HG03196 (cell line): ENCODE measurements around the gene ARFGEF2.
"Not testable (repeated sequence)": the region's sequence is repeated elsewhere in the genome, so short reads cannot be mapped to it uniquely, and the experiment has no call there.

Experiments used
- ATAC-seq: cut with Tn5 transposase; IDR thresholded peaks from one replicate; pipeline ENCODE4 v1.9.1; 2021; ENCODE audit not compliant: unreplicated experiment

ARFGEF2 gene

GRCh38 chr20:48984575-48985219 is 63.2 kb downstream of the ARFGEF2 start:
- no peak for ATAC-seq

- ATAC-seq, result no peak
Measured at GRCh38 chr20:48986899-48987298, 65.4 kb downstream of the ARFGEF2 start.

- no peak for ATAC-seq
Measured at GRCh38 chr20:48990467-48990866, 69.0 kb downstream of the ARFGEF2 start.

- ATAC-seq, result no peak
Measured at GRCh38 chr20:48995589-48995988, 74.1 kb downstream of the ARFGEF2 start.

GRCh38 chr20:48999890-49000870 is 78.7 kb downstream of the ARFGEF2 start:
- ATAC-seq, result no peak

- no peak for ATAC-seq
Measured at GRCh38 chr20:49001741-49002140, 80.2 kb downstream of the ARFGEF2 start.

- no peak for ATAC-seq
Measured at GRCh38 chr20:49006446-49006980, 85.0 kb downstream of the ARFGEF2 start.

- no peak for ATAC-seq
Measured at GRCh38 chr20:49009899-49010631, 88.6 kb downstream of the ARFGEF2 start.

- ATAC-seq, result no peak
Measured at GRCh38 chr20:49024220-49024619, 102.7 kb downstream of the ARFGEF2 start.

- not testable (repeated sequence) for ATAC-seq
Measured at GRCh38 chr20:49028177-49028576, 106.7 kb downstream of the ARFGEF2 start.

GRCh38 chr20:49028684-49029083 is 107.2 kb downstream of the ARFGEF2 start:
- ATAC-seq, result no peak

- no peak for ATAC-seq
Measured at GRCh38 chr20:49029203-49029602, 107.7 kb downstream of the ARFGEF2 start.

- ATAC-seq, result no peak
Measured at GRCh38 chr20:49030954-49031619, 109.6 kb downstream of the ARFGEF2 start.

- ATAC-seq, result no peak
Measured at GRCh38 chr20:49032455-49032854, 110.9 kb downstream of the ARFGEF2 start.

GRCh38 chr20:49034070-49034732 is 112.7 kb downstream of the ARFGEF2 start:
- ATAC-seq, result no peak

- ATAC-seq, result no peak
Measured at GRCh38 chr20:49037962-49038387, 116.5 kb downstream of the ARFGEF2 start.

GRCh38 chr20:49039854-49040253 is 118.3 kb downstream of the ARFGEF2 start:
- ATAC-seq, result no peak

GRCh38 chr20:49043000-49043399 is 121.5 kb downstream of the ARFGEF2 start:
- ATAC-seq, result no peak

- ATAC-seq, result no peak
Measured at GRCh38 chr20:49045440-49046086, 124.1 kb downstream of the ARFGEF2 start.
